Muscle of arm (tissue), 12 donors: ENCODE measurements around the gene B4GALNT4. TPM values are rescaled to one million over a fixed set of nuclear protein-coding genes. Genes with fewer than 3 reads are reported as not detected.
"Not testable (repeated sequence)": the region's sequence is repeated elsewhere in the genome, so short reads cannot be mapped to it uniquely, and the experiment has no call there.

Experiments used
- DNase-seq: peaks from one replicate; pipeline ENCODE4 v3.0.0-alpha.2; 2013
- polyA plus RNA-seq, 12 donors: library from polyadenylated mRNA; unstranded; fragments of 120-200 nt; gene quantifications; one replicate each; pipeline ENCODE4 v1.2.1, GENCODE V29; 2013; ENCODE audit not compliant: insufficient read length in 12 of 12

Gene B4GALNT4
- polyA plus RNA-seq, 12 donors, result 8.1 to 55.6 (median 14.5) TPM; not detected in 1

- no peak for DNase-seq
These were observed 12.7 kb upstream of the B4GALNT4 start for GRCh38 chr11:356610-357009.

DNA sequence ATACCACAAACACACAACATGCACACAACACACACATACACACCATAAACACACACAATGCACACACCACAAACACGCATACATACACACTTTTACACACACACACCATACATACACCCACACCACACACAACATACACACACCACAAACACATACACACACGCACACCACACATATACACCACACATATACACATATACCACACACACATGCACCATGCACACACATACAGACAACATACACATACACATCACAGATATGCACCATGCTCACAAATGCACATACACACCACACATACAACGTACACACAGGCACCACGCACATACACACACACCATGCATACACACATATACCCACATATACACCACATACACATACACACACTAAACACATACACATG is 11.7 kb upstream of the B4GALNT4 start:
- DNase-seq, result no peak

GRCh38 chr11:358129-358800 is 11.0 kb upstream of the B4GALNT4 start:
- DNase-seq, result no peak

GRCh38 chr11:359181-359714 is 10.1 kb upstream of the B4GALNT4 start:
- no peak for DNase-seq

- no peak for DNase-seq
These were observed 8.7 kb upstream of the B4GALNT4 start for GRCh38 chr11:360326-361280.

- DNase-seq, result no peak
These were observed 6.5 kb upstream of the B4GALNT4 start for GRCh38 chr11:362642-363442.

- not testable (repeated sequence) for DNase-seq
These were observed 5.9 kb upstream of the B4GALNT4 start for GRCh38 chr11:363443-363805.

DNA sequence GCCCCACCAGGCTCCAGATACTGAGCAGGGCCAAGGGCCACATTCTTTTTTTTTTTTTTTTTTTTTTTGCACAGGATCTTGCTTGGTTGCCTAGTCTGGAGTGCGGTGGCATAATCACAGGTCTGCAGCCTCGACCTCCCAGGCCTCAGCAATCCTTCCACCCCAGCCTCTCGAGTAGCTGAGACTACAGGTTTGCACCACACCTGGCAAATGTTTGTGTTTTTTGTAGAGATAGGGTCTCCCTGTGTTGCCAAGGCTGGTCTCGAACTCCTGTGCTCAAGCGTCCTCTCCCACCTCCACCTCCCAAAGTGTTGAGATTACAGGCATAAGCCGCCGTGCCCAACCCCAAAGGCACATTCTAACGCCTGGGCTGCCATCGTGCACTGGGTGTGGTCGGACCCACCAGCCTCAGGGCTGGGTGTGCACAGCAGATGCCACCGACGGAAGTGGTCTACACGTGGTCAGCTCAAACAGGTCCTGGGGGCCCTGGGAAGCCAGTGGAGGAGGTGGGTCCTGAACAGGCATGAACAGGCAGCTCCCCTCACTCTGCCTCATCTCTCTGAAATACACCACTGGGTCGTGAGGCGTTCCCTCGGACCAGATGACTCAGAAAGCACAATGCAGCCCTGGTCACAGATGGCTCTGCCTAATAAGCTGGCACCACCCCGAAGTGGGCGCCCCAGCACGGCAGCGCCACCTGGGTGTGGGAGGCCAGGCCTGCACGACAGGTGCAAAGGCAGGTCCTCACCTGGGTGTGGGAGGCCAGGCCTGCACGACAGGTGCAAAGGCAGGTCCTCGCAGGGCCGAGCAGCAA is 5.1 kb upstream of the B4GALNT4 start:
- no peak for DNase-seq

DNA sequence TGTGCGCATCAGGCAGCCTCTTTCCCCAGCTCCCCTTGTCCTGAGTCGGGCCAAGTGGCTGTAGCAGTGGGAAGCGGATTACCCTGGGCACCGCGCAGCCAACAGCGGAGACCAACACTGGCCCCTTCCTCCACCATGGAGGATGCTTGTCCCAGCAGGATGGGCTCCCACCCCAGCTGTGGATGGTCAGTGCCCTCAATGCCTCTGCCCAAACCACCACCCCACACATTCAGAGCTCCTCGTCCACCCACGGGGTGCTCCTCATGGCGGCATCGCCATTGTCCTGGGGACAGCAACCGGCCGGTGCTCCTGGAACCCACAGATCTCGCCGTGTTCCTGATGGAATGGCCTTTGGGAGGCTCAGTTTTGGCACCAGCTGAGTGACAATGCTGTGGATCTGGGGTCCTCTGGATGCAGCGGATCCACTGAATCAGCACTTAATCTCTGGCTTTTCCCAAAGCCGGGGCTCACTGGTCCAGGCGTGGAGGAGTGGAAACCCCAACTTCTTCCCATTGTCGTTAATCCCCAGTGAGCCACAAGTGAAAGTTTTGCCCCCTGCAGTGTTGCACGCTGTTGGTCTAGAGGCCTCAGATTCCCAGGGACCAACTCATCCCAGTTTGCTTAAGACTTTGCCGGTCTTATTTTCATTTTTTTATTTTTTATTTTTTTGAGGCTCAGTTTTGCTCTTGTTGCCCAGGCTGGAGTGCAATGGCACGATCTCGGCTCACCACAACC is 4.1 kb upstream of the B4GALNT4 start:
- DNase-seq, result no peak

DNA sequence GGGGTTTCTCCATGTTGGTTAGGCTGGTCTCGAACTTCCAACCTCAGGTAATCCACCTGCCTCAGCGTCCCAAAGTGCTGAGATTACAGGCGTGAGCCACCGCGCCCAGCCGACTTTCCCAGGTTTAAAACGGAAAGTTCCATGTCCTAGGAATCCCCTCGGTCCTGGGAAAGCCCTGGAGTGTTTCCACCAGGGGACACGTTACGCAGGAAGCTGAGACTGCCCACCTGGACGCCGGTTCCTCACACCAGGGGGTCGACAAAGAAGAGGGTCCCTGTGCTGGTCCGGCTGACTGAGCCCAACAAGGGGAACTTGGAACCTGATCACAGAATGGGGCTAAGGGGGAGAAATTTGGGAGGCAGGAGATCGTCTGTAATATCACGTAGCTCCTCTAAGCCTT is 3.5 kb upstream of the B4GALNT4 start:
- no peak for DNase-seq

DNA sequence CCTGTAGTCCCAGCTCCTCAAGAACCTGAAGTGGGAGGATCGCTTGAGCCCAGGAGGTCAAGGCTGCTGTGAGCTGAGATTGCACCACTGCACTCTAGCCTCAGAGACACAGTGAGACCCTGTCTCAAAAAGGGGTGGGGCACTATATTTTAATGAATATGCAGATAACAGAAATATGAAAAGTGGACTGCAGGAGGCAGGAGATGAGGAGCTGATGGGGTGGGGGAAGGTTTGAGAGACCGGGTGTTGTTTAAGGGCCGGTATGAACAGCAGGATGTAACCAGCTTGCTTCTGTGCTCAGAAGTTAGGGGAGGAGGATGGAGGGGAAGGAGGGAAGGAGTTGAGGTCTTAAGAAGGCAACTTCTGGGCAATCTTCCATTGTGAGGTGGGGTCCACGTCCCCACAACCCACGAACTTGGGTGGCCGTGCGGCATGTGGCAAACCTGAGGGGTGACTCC is 1.3 kb upstream of the B4GALNT4 start:
- DNase-seq, result no peak

DNA sequence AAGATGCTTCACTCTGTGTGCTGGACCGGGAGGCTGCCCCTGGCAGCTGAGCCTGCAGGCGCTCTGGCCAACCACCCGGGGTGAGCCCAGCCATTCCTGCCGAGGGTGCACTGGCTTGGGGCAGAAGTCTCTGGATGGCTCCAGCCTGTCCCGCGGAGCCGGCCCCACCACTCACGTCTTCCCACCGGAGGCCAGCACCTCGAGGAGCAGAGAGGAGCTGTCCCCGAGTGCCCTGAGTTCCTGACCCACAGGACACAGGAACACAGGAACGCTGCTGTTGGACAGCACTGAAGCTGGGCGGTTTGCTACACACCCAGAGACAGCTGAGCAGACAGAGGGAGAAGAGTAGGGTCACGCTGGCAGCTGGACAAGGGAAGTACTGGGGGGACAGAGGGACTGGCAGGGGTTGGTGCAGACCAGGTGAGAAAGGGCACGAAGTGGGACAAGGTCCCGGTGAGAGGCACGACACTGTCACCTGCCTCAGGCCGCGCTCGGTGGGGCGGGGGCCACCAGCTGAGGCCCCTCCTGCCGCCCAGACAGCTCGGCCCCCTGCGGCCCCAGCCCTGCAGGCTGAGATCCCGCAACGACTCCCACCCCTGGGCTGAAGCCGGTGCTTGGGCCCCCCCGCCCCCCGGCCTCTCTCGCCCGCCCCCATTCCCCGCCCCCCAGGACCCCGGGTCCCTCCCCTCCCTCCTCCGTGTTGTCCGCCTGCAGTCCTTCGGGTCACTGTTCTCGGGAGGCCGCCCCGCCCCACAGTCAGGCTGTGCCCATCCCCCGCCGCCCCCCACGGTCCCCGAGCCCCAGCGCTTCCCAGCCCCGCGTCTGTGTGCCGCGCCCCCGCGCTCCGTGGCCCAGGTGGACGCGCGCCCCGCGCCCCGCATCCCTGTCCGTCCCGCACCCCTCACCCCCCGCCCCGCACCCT is 624 bp upstream of the B4GALNT4 start:
- no peak for DNase-seq

DNA sequence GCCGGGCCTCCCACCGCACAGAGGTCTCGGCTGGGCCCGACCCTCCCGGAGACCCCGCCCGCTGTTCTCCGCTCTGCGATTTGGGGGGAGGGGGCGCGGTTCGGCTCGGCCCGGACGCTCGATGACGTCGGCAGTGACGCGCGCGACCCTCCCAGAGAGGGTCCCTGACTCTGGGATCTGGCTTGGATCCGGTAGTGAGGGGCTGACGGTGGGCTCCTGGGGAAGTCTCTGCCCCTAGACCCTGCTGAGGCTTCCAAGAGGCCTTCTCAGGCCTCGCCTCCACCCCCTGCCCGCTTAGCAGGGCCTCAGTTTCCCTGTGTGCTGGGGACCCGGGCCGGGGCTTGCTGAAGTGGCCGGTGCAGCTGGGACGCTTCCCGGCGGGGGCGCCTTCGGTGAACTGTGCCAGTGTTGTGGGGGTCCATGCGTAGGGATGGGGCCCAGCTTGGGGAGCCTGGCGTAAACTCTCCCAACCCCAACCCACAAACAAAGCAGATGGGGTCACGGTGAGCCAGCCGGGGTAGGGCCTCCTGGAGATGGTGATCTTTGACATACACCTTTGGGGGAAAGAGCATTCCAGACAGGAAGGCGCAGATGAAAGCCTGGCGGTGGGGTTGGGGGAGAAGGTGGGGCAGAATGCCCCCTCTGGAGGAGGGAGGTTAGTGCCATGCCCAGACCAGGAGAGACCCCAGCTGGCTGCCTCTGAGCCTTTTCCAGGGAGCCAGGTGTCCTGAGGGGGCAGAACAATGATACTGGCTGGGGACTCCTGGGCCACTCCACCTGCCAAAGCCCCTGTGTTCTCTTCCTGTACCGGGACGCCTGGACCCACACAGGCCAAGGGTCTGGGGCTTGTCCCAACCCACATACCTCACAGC is 1.0 kb downstream of the B4GALNT4 start:
- no peak for DNase-seq

DNA sequence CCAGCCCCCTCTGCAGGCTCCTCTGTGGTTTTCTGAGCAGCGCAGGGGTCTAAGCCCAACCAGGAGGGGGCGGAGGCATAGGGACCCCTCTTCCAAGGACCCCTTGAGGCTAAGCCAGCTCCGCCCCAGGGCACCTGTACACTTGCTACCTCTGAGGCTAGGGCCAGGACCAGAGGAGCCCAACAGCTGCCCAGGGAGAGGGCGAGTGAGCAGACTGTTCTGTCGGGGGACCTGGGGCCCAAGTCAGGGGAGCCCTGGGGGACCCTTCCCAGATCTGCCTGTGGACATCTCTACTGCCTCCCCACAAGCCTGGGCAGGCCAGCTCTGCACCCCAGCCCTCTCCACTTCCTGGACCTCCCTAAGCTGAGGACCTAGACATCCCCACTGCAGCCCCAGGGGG is 1.8 kb downstream of the B4GALNT4 start:
- no peak for DNase-seq

DNA sequence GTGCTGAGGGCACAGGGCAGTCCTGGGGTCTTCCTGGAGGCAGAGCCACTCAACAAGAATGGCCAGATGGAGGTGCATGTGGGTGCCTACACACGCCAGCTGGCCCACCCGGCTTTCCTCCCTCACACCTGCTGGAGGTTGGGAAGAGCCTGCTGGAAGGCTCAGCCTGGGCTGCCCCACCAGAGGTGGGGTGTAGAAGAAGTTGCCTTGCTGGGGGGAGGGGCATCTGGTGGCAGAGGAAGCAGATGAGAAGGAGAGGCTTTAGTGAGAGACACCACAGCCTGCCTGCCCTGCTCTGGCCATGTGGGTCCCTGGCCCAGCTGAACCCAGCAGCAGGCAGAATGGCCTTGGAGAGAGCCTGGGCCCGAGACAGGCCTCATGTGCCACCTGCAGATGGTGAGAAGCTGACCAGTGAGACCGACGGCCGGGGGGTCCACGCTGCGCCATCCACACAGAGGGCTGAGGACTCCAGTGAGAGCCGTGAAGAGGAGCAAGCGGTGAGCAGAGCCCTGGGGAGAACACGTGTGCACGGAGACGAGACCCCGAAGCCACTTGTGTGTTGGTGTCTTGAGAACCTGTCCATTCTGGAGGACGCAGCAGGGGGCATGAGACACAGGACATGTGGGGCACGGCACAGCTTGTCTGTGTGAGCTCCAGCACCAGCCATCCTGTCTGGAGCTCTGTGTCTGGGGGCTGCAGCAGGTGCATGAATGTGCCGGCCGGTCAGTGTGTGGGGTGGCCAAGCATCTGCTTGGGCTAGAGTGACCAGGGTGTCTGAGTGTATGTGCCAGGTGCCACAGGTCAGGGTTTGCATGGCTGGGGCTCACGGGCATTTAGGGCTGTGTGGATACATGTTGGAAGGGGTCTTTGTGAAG is 2.7 kb downstream of the B4GALNT4 start:
- no peak for DNase-seq

- no peak for DNase-seq
These were observed 3.8 kb downstream of the B4GALNT4 start for GRCh38 chr11:372809-373715.
